ENCODE measurements around the gene NT5C3B.
"Not testable (repeated sequence)": the region's sequence is repeated elsewhere in the genome, so short reads cannot be mapped to it uniquely, and the experiment has no call there.

Gene NT5C3B

DNA sequence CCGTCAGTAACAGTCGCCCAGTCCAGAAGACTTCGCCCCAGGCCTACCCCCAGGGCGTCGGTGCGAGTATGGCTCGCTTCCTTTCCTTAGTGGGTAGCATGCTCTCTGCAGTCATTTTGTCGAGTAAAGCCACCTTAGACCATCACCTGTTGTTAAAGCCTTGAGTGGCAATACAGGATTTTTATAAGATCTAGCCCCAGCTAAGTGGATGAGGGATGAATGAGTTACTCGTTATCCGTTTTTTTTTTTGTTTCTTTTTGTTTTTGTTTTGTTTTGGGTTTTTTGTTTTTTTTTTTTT, 29.5 kb upstream of the NT5C3B start:
- no peak overlapping the region for H3K27ac ChIP-seq (ENCODE audit: low read depth, low read length)
- no peaks in the 10 kb centered on the region for H3K9me3 ChIP-seq (ENCODE audit: control insufficient read depth, insufficient read depth, low read depth, low read length)
- no peak overlapping the region for H3K9ac ChIP-seq (ENCODE audit: low read length)
- H3K4me3 ChIP-seq (ENCODE audit: low read depth, low read length) = peak overlapping the region; percentile 98
- peaks cover 31% of the 10 kb centered on the region for H3K4me1 ChIP-seq (ENCODE audit: control insufficient read depth, insufficient read depth, low read length)
- no peaks in the 10 kb centered on the region for H3K27me3 ChIP-seq (ENCODE audit: control insufficient read depth, insufficient read depth, low read length)
- peaks cover 39% of the 10 kb centered on the region for H3K36me3 ChIP-seq (ENCODE audit: control insufficient read depth, insufficient read depth, low read length)

DNA sequence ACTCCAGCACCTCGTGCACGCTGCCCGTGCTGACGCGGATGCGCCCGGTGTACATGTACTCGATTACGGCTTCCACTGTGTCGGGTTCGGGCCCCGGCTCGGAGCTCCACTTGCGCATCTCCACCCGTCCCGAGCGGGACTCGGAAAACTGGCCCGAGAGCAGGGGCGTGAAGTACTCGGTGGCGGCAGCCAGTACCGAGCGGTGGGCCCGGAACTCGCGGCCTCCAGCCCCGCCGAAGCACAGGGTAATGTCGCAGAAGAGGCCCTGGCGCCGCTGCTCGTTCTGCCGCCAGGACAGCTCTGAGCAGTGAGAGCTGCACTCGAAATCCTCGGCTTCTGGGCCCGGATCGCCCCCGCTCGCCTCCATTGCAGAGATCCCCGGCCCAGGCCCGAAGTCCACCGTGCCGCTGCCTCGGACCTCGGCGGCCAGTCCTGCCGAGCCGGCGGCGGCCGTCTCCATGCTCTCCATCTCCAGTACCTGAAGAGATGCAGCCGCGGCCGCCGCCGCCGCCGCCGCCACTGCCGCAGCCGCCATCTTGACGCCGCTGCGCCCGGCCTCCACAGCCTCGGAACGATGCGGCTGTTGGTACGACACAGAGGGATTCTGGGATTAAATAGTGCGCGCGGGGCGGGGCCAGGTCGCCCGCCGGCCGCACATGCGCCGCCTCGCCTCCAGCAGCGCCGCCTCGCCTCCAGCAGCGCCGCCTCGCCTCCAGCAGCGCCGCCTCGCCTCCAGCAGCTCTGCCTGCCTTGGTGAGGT, 29.0 kb upstream of the NT5C3B start, which contains the start of gene KLHL11:
KLHL11 (minus strand) TSS at position 588 of the 760 bp plus-strand sequence; CDS start at position 535, 53 bp downstream.
- no peaks in the 10 kb centered on the region for H3K9me3 ChIP-seq (ENCODE audit: control insufficient read depth, insufficient read depth, low read depth, low read length)
- peak within 1 kb of the TSS; percentile 90 for H3K27ac ChIP-seq (ENCODE audit: low read depth, low read length)
- H3K4me3 ChIP-seq (ENCODE audit: low read depth, low read length) = peak within 1 kb of the TSS; percentile 98
- peaks cover 36% of the 10 kb centered on the region for H3K4me1 ChIP-seq (ENCODE audit: control insufficient read depth, insufficient read depth, low read length)
- H3K9ac ChIP-seq (ENCODE audit: low read length) = peak within 1 kb of the TSS; percentile 96
- H3K27me3 ChIP-seq (ENCODE audit: control insufficient read depth, insufficient read depth, low read length) = no peaks in the 10 kb centered on the region
- H3K36me3 ChIP-seq (ENCODE audit: control insufficient read depth, insufficient read depth, low read length) = peaks cover 34% of the 10 kb centered on the region

DNA sequence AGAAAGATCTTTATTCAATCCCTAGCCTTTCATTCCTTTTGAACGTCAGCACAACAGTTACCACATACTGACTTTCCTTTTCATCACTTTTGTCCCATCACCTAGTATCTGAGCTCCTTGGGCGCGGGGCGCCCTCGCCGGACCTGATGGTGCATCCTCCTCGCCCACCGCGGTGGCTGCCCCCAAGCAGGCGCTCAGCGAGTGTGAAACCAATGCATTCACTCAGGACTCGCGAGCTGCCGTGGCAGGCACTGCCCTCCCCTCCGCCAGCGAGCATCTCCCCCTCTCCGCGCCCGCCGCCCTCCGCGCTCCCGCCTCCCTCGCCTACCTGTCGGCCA, 28.4 kb upstream of the NT5C3B start:
- Histone ChIP-seq H3K27ac (ENCODE audit: low read depth, low read length) (no peak overlapping the region), H3K9me3 (ENCODE audit: control insufficient read depth, insufficient read depth, low read depth, low read length) (no peaks in the 10 kb centered on the region), H3K36me3 (ENCODE audit: control insufficient read depth, insufficient read depth, low read length) (peaks cover 28% of the 10 kb centered on the region), H3K4me1 (ENCODE audit: control insufficient read depth, insufficient read depth, low read length) (peaks cover 41% of the 10 kb centered on the region), H3K9ac (ENCODE audit: low read length) (peak overlapping the region; percentile 96), H3K27me3 (ENCODE audit: control insufficient read depth, insufficient read depth, low read length) (no peaks in the 10 kb centered on the region), H3K4me3 (ENCODE audit: low read depth, low read length) (peak overlapping the region; percentile 98)

DNA sequence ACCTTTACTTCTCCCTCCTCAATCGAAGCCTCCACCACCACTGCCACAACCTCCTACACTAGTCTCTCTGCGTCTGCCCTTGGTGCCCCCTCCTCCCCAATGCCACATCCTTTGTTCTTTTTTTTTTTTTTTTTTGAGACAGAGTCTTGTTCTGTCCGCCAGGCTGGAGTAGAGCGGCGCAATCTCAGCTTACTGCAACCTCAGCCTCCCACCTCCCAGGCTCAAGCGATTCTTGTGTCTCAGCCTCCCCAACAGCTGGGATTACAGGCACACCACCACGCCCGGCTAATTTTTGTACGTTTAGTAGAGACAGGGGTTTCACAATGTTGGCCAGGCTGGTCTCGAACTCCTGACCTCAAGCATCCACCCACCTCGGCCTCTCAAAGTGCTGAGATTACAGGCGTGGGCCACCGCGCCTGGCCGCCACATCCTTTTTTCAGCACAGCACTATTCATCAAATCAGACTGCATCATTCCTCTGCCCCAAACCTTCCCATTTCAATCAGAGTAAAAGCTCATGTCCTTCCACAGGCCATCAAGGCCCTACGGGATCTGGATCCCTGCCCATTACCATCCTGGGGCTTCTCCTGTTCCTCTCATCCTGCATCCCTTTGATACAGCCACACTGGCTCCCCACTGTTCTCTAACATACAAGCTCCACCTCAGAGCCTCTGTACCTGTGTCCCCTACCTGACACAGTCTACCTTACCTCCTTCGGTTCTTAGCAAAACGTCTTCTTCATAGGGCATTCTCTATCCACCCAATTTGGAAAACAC, 27.2 kb upstream of the NT5C3B start:
- peaks cover 41% of the 10 kb centered on the region for H3K4me1 ChIP-seq (ENCODE audit: control insufficient read depth, insufficient read depth, low read length)
- H3K9ac ChIP-seq (ENCODE audit: low read length) = no peak overlapping the region
- H3K27me3 ChIP-seq (ENCODE audit: control insufficient read depth, insufficient read depth, low read length) = no peaks in the 10 kb centered on the region
- peak overlapping the region; percentile 98 for H3K4me3 ChIP-seq (ENCODE audit: low read depth, low read length)
- H3K9me3 ChIP-seq (ENCODE audit: control insufficient read depth, insufficient read depth, low read depth, low read length) = no peaks in the 10 kb centered on the region
- H3K27ac ChIP-seq (ENCODE audit: low read depth, low read length) = no peak overlapping the region
- peaks cover 16% of the 10 kb centered on the region for H3K36me3 ChIP-seq (ENCODE audit: control insufficient read depth, insufficient read depth, low read length)

DNA sequence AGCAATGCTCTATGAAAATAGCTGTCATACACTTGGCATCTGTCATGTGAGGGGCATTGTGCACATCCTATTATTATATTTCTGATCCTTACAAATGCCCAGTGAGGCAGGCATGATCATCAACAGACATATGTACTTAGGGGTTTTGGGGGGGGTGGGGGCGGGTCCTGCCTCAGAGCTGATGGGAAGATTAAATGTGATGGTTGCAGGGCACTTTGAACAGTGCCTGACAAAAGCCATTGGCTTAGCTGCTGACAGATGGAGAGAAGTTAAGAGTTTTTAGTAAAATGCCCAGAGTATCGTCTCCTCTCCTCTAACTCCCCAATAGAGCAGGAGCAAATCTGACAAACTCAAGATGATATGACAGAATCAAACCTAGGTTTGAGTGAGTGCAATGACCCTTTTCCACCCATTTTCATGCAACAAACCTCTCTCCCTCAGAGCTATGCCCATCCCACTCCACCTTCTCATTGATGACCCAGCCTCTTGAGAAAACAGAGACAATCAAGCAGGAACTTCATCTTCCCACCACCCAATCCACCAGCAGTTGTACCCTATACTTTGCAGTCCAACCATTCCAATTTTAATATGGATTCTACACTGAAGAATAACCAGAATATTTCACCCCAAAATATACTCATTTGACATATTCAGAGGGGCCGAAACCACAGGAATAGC, 24.4 kb upstream of the NT5C3B start:
- H3K27ac ChIP-seq (ENCODE audit: low read depth, low read length) = no peak overlapping the region
- no peaks in the 10 kb centered on the region for H3K9me3 ChIP-seq (ENCODE audit: control insufficient read depth, insufficient read depth, low read depth, low read length)
- no peak overlapping the region for H3K9ac ChIP-seq (ENCODE audit: low read length)
- H3K27me3 ChIP-seq (ENCODE audit: control insufficient read depth, insufficient read depth, low read length) = no peaks in the 10 kb centered on the region
- H3K4me1 ChIP-seq (ENCODE audit: control insufficient read depth, insufficient read depth, low read length) = peaks cover 41% of the 10 kb centered on the region
- no peaks in the 10 kb centered on the region for H3K36me3 ChIP-seq (ENCODE audit: control insufficient read depth, insufficient read depth, low read length)
- peak overlapping the region; percentile 29; the same call in 1 of the 2 replicates for H3K4me3 ChIP-seq (ENCODE audit: low read depth, low read length)

DNA sequence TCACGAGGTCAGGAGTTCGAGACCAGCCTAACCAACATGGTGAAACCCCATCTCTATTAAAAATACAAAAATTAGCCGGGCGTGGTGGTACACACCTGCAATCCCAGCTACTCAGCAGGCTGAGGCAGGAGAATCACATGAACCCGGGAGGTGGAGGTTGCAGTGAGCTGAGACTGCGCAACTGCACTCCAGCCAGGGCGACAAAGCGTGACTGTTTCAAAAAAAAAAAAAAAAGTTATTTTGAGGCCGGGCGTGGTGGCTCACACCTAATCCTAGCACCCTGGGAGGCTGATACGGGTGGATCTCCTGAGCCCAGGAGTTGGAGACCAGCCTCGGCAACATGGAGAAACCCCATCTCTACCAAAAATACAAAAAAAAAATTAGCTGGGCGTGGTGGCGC, 15.3 kb upstream of the NT5C3B start:
- H3K4me3 ChIP-seq (ENCODE audit: low read depth, low read length); H3K27me3 ChIP-seq (ENCODE audit: control insufficient read depth, insufficient read depth, low read length); H3K27ac ChIP-seq (ENCODE audit: low read depth, low read length); H3K9me3 ChIP-seq (ENCODE audit: control insufficient read depth, insufficient read depth, low read depth, low read length); H3K9ac ChIP-seq (ENCODE audit: low read length); H3K4me1 ChIP-seq (ENCODE audit: control insufficient read depth, insufficient read depth, low read length): not testable (repeated sequence)
- H3K36me3 ChIP-seq (ENCODE audit: control insufficient read depth, insufficient read depth, low read length) = peaks cover 28% of the 10 kb centered on the region

DNA sequence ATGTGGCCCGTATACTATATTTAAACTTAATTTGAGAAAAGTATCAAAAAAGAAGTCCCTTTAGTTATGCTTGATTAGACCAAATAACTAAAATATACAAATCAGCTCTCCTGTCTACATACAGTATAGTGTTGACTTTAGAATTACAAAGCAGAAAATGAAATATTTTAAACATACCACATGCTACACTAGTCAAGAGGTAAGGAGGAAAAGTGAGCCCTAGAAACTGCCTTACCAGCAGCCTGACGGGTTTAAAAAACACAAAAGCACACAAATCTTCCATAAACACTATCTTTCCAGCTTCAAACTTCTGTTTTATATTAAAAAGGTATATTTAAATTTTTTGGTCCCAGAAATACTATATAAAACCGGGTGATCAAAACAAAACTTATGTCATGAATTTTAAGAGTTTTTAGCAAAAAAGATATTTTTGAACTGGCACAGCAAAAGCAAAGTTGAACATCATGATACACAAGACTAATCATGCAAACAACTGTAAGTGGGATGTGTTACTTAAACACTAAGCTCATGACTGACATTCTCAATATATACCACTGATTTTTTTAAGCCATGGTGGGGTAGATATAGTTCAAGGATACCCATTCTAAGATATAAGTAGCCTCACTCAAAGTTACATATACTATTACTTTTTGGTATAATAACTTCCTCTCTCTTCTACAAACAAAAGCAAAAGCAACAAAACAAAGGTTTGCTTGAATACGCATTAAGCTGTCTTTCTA, 13.4 kb upstream of the NT5C3B start:
- Histone ChIP-seq H3K36me3 (ENCODE audit: control insufficient read depth, insufficient read depth, low read length) (peaks cover 21% of the 10 kb centered on the region), H3K27ac (ENCODE audit: low read depth, low read length) (no peak overlapping the region), H3K4me3 (ENCODE audit: low read depth, low read length) (no peak overlapping the region), H3K27me3 (ENCODE audit: control insufficient read depth, insufficient read depth, low read length) (no peaks in the 10 kb centered on the region), H3K4me1 (ENCODE audit: control insufficient read depth, insufficient read depth, low read length) (no peaks in the 10 kb centered on the region), H3K9me3 (ENCODE audit: control insufficient read depth, insufficient read depth, low read depth, low read length) (no peaks in the 10 kb centered on the region), H3K9ac (ENCODE audit: low read length) (no peak overlapping the region)

DNA sequence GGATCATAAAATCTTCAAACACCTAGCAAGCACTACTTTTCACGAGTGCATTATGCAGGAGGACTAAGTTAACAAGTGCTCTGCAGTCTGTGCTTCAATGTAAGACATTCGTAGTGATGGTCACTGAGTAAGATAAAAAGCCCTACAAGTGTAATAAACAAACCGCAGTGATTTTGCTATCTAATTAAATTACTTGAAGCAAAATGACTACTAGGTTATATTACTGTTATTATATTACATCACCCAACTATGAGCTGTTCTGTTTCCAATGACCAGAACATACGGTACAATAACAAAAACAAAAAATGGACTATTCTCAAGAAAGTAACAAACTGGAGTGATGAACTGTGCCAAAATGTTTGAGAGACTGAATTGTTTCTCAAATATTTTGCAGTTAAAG, 12.8 kb upstream of the NT5C3B start:
- Histone ChIP-seq H3K4me1 (ENCODE audit: control insufficient read depth, insufficient read depth, low read length) (no peaks in the 10 kb centered on the region), H3K27ac (ENCODE audit: low read depth, low read length) (no peak overlapping the region), H3K9ac (ENCODE audit: low read length) (no peak overlapping the region), H3K36me3 (ENCODE audit: control insufficient read depth, insufficient read depth, low read length) (peaks cover 15% of the 10 kb centered on the region), H3K4me3 (ENCODE audit: low read depth, low read length) (no peak overlapping the region), H3K9me3 (ENCODE audit: control insufficient read depth, insufficient read depth, low read depth, low read length) (no peaks in the 10 kb centered on the region), H3K27me3 (ENCODE audit: control insufficient read depth, insufficient read depth, low read length) (no peaks in the 10 kb centered on the region)

DNA sequence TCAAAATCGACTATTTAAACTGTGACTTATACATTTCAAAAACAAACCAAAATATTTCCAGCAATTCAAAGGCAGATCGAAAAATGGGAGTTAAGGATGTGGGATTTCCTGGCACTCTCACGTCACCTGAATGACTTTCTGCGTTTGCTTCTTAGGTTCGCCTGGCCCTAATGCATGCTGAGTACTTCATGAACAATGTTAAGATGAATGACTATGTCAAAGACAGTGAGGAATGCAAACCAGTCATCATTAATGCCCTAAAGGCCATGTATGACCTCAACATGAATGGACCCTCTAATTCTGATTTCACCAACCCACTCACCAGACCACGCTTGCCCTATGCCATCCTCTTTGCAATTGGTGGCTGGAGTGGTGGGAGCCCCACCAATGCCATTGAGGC, 8.9 kb upstream of the NT5C3B start:
- Histone ChIP-seq H3K4me3 (ENCODE audit: low read depth, low read length) (no peak overlapping the region), H3K27ac (ENCODE audit: low read depth, low read length) (no peak overlapping the region), H3K4me1 (ENCODE audit: control insufficient read depth, insufficient read depth, low read length) (no peaks in the 10 kb centered on the region), H3K9ac (ENCODE audit: low read length) (no peak overlapping the region), H3K27me3 (ENCODE audit: control insufficient read depth, insufficient read depth, low read length) (no peaks in the 10 kb centered on the region), H3K36me3 (ENCODE audit: control insufficient read depth, insufficient read depth, low read length) (0 out of 2 replicates have a peak, but pooled peaks cover 4% of the 10 kb centered on the region), H3K9me3 (ENCODE audit: control insufficient read depth, insufficient read depth, low read depth, low read length) (no peaks in the 10 kb centered on the region)

DNA sequence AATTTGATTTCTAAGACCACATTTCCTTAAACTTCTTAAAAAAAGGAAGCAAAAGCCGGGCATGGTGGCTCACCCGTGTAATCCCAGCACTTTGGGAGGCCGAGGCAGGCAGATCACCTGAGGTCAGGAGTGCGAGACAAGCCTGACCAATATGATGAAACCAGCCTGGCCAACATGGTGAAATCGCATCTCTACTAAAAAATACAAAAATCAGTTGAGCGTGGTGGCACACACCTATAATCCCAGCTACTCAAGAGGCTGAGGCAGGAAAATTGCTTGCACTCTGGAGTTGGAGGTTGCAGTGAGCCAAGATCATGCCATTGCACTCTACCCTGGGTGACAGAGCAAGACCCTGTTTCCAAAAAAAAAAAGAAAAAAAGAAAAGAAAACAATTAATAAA, 4.7 kb upstream of the NT5C3B start:
- not testable (repeated sequence) for H3K27ac ChIP-seq (ENCODE audit: low read depth, low read length); H3K9ac ChIP-seq (ENCODE audit: low read length); H3K36me3 ChIP-seq (ENCODE audit: control insufficient read depth, insufficient read depth, low read length); H3K27me3 ChIP-seq (ENCODE audit: control insufficient read depth, insufficient read depth, low read length); H3K4me1 ChIP-seq (ENCODE audit: control insufficient read depth, insufficient read depth, low read length); H3K9me3 ChIP-seq (ENCODE audit: control insufficient read depth, insufficient read depth, low read depth, low read length); H3K4me3 ChIP-seq (ENCODE audit: low read depth, low read length)

Data from HUES6 (cell line).